Measurements from ENCODE around the gene NKIRAS2.
"Not testable (repeated sequence)": the region's sequence is repeated elsewhere in the genome, so short reads cannot be mapped to it uniquely, and the experiment has no call there.

Gene NKIRAS2

DNA sequence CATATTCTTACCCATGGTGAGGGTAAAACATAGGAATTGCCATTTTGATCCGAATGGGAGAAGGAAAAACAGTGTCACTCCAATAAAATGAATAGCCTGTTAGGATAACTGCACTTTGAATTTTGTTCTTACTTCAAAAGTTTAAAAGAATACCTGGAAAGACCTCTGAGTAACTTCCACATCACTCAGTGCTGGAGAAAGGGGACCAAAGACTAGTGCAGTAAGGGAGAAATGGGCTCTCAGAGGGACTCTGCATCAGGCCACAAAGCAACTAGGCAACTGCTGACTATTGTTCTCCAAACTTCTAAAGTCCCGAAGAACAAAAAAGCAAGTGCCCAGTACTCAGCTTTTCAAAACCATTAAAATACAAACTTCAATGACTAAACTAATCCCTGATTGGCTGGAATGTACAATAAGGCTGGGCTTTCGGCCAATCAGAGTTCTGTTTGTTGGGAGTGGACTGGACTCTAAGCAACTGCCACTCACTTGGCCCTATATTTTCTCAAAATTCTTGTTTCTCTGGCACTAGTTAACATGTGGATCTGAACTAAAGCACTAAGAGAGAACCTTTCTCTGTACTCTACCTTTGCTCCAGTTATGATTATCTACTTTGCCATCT lies 8.9 kb upstream of the NKIRAS2 start:
- Mint-ChIP-seq H3K27ac (no peak overlapping the region), H3K9me3 (no peaks in the 10 kb centered on the region), H3K27me3 (ENCODE audit: low read depth) (no peaks in the 10 kb centered on the region), H3K4me1 (ENCODE audit: low read depth) (peaks cover 41% of the 10 kb centered on the region), H3K4me3 (no peak overlapping the region), H3K36me3 (ENCODE audit: low read depth) (peaks cover 10% of the 10 kb centered on the region)

DNA sequence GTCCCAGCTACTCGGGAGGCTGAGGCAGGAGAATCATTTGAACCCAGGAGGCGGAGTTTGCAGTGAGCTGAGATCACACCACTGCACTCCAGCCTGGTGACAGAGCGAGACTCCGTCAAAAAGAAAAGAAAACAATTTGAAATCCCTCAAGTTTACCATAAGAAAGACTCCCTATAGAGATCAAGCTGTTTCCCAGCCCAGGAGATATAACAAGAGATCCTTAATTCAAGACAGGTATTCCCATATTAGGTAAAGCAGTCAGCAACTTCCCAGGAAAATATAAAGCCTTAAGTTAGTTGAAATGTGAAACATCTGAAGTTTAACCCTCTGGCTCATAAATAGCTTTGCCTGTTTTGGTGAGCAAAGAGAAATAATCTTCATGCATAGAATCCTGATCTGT lies 7.5 kb upstream of the NKIRAS2 start:
- peaks cover 42% of the 10 kb centered on the region for H3K4me1 Mint-ChIP-seq (ENCODE audit: low read depth)
- not testable (repeated sequence) for H3K27me3 Mint-ChIP-seq (ENCODE audit: low read depth); H3K4me3 Mint-ChIP-seq; H3K27ac Mint-ChIP-seq; H3K9me3 Mint-ChIP-seq
- peaks cover 13% of the 10 kb centered on the region for H3K36me3 Mint-ChIP-seq (ENCODE audit: low read depth)

DNA sequence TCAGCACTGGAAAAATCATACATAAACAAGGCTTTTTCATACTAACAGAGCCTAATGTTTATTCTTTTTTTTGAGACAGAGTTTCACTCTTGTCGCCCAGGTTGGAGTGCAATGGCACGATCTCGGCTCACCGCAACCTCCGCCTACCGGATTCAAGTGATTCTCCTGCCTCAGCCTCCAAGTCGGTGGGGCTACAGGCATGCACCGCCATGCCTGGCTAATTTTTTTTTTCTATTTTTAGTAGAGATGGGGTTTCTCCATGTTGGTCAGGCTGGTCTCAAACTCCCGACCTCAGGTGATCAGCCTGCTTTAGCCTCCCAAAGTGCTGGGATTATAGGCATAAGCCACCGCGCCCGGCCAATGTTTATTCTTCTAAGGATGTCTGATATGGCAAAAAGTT lies 6.2 kb upstream of the NKIRAS2 start:
- not testable (repeated sequence) for H3K4me3 Mint-ChIP-seq, H3K27ac Mint-ChIP-seq
- H3K4me1 Mint-ChIP-seq (ENCODE audit: low read depth): peaks cover 50% of the 10 kb centered on the region

GRCh38 chr17:42016411-42016831 lies 3.5 kb upstream of the NKIRAS2 start:
- Mint-ChIP-seq H3K27ac (peak overlapping the region; percentile 99), H3K4me1 (ENCODE audit: low read depth) (peaks cover 50% of the 10 kb centered on the region), H3K27me3 (ENCODE audit: low read depth) (no peaks in the 10 kb centered on the region), H3K9me3 (peaks cover 4% of the 10 kb centered on the region), H3K36me3 (ENCODE audit: low read depth) (peaks cover 14% of the 10 kb centered on the region), H3K4me3 (peak overlapping the region; percentile 93)

More for the DNA sequence above, 6.2 kb upstream of the NKIRAS2 start:
- H3K36me3 Mint-ChIP-seq (ENCODE audit: low read depth): peaks cover 13% of the 10 kb centered on the region
- H3K27me3 Mint-ChIP-seq (ENCODE audit: low read depth); H3K9me3 Mint-ChIP-seq: not testable (repeated sequence)

DNA sequence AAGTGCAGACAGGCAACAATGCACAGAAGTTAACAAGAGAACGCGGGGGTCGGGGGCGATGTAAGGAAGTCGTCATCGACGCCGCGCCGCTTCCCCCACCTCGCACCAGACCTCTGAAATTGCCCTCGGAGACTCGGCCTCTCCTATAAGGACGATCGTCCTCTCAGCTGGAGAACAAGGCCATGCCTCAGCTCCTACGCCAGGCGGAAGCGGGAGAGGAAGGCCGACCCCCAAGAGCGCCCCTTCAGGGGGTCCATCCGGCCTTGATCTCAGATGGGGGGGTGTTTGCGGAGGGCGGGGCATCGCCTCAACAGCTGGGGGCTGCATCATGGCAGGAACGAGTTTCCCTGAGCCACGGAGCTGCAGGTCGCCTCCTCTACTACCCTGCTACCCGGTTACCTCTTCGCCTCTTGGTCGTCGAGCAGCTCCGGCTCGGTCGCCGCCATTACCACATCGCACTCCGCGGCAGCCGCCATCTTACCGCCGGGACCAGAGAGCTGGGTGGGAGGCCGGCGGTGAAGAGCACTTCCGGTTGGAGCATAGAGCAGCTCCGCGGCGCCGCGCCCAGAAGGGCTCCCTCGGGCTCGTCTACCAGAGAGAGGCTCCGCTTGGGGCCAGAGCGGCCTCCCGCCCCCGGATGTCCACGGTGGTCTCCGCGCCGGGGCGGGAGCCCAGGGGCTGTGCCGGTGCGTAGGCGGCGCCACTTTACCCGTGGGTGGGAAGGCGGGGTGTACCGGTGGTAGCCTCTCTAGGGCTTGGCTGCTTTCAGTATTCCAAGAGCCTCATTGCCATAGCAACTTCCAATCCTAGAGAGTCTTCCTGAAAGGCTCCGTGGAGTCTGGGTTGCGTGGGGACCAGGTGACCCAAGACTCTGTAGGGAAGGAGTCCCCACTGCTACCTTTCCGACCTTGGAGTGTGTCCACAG lies 2.7 kb upstream of the NKIRAS2 start, which contains the start of gene DNAJC7:
DNAJC7 (minus strand) TSS at position 499 of the 925 bp plus-strand sequence; CDS start at position 476, 23 bp downstream.
- Mint-ChIP-seq H3K27me3 (ENCODE audit: low read depth) (no peaks in the 10 kb centered on the region), H3K4me1 (ENCODE audit: low read depth) (peaks cover 49% of the 10 kb centered on the region), H3K4me3 (peak within 1 kb of the TSS; percentile 93), H3K27ac (peak within 1 kb of the TSS; percentile 99), H3K36me3 (ENCODE audit: low read depth) (peaks cover 15% of the 10 kb centered on the region), H3K9me3 (peaks cover 4% of the 10 kb centered on the region)

DNA sequence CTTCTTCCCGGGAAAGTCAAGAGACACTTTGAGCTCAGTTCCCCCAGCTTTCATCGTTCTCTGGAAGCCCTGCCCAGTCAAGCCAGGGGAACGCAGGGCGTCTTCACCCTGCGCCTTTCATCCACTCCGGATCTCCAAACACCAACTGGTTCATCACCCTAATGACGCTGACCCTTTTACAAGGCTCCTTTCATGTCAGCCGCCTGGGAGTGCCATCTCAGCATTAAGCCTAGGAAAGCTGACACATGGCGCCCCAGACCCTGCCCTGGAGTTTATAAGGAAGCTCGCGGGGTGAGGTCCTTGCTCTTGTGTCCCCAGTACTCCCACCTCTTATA lies 2.1 kb upstream of the NKIRAS2 start:
- H3K36me3 Mint-ChIP-seq (ENCODE audit: low read depth): peaks cover 19% of the 10 kb centered on the region

GRCh38 chr17:42018339-42018738 lies 1.6 kb upstream of the NKIRAS2 start:
- Mint-ChIP-seq H3K4me1 (ENCODE audit: low read depth) (peaks cover 45% of the 10 kb centered on the region), H3K27ac (no peak overlapping the region), H3K27me3 (ENCODE audit: low read depth) (no peaks in the 10 kb centered on the region), H3K9me3 (peaks cover 4% of the 10 kb centered on the region), H3K4me3 (peak overlapping the region; percentile 93), H3K36me3 (ENCODE audit: low read depth) (peaks cover 18% of the 10 kb centered on the region)

More for the DNA sequence above, 2.1 kb upstream of the NKIRAS2 start:
- peak overlapping the region; percentile 99 for H3K27ac Mint-ChIP-seq
- peak overlapping the region; percentile 93 for H3K4me3 Mint-ChIP-seq
- peaks cover 48% of the 10 kb centered on the region for H3K4me1 Mint-ChIP-seq (ENCODE audit: low read depth)
- no peaks in the 10 kb centered on the region for H3K27me3 Mint-ChIP-seq (ENCODE audit: low read depth)
- H3K9me3 Mint-ChIP-seq: peaks cover 4% of the 10 kb centered on the region

GRCh38 chr17:42018988-42019387 lies 902 bp upstream of the NKIRAS2 start:
- peaks cover 17% of the 10 kb centered on the region for H3K36me3 Mint-ChIP-seq (ENCODE audit: low read depth)
- peaks cover 41% of the 10 kb centered on the region for H3K4me1 Mint-ChIP-seq (ENCODE audit: low read depth)
- H3K27me3 Mint-ChIP-seq (ENCODE audit: low read depth): no peaks in the 10 kb centered on the region
- H3K4me3 Mint-ChIP-seq: peak overlapping the region; percentile 43
- peaks cover 4% of the 10 kb centered on the region for H3K9me3 Mint-ChIP-seq
- H3K27ac Mint-ChIP-seq: peak overlapping the region; percentile 33

GRCh38 chr17:42020845-42021244 lies 955 bp downstream of the NKIRAS2 start:
- Mint-ChIP-seq H3K4me3 (peak overlapping the region; percentile 95), H3K4me1 (ENCODE audit: low read depth) (peaks cover 39% of the 10 kb centered on the region), H3K36me3 (ENCODE audit: low read depth) (peaks cover 21% of the 10 kb centered on the region), H3K27ac (peak overlapping the region; percentile 32)
- H3K27me3 Mint-ChIP-seq (ENCODE audit: low read depth); H3K9me3 Mint-ChIP-seq: not testable (repeated sequence)

GRCh38 chr17:42023524-42024349 lies 3.8 kb downstream of the NKIRAS2 start:
- H3K27ac Mint-ChIP-seq: no peak overlapping the region
- peaks cover 30% of the 10 kb centered on the region for H3K4me1 Mint-ChIP-seq (ENCODE audit: low read depth)
- peaks cover 4% of the 10 kb centered on the region for H3K9me3 Mint-ChIP-seq
- no peak overlapping the region for H3K4me3 Mint-ChIP-seq
- no peaks in the 10 kb centered on the region for H3K27me3 Mint-ChIP-seq (ENCODE audit: low read depth)
- H3K36me3 Mint-ChIP-seq (ENCODE audit: low read depth): peaks cover 17% of the 10 kb centered on the region

DNA sequence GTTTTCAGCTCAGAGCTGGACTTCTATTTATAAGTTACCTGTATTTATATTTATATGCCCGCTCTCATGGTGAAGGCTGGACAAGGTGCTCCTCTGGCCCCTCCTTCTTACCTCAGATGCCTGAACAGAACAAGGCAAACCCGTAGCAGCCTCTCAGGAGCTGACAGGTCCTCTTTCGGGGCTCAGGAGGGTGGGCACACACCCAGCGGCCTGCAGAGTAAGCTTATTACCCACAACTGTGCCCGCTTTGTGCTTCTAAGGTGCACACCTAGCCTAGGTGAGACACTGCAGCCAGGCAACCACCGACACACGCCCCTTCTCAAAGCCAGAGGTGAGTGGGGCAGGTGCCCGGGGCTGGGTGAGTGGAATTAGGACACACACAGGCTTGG lies 5.3 kb downstream of the NKIRAS2 start:
- Mint-ChIP-seq H3K27me3 (ENCODE audit: low read depth) (no peaks in the 10 kb centered on the region), H3K9me3 (no peaks in the 10 kb centered on the region), H3K4me1 (ENCODE audit: low read depth) (peaks cover 24% of the 10 kb centered on the region), H3K4me3 (no peak overlapping the region), H3K36me3 (ENCODE audit: low read depth) (peaks cover 15% of the 10 kb centered on the region), H3K27ac (no peak overlapping the region)

DNA sequence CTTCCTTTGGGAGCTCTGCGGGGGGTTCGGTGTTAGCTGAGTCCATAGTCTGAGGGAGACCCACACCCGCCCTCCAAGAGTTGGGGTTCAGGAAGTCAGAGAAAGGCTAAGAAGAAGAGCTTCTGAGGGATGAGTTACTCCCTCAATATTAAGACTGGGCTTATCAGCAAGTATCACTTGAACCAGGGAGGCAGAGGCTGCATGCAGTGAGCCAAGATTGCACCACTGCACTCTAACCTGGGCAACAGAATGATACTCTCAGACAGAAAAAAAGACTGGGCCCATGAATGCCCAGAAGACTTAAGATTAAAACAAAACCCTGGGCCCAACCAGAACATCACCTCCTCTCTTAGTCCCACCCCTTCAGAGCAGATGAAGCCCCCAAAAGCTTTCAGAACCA lies 6.0 kb downstream of the NKIRAS2 start:
- H3K9me3 Mint-ChIP-seq: no peaks in the 10 kb centered on the region
- peaks cover 15% of the 10 kb centered on the region for H3K36me3 Mint-ChIP-seq (ENCODE audit: low read depth)
- no peak overlapping the region for H3K4me3 Mint-ChIP-seq
- H3K4me1 Mint-ChIP-seq (ENCODE audit: low read depth): peaks cover 19% of the 10 kb centered on the region
- no peaks in the 10 kb centered on the region for H3K27me3 Mint-ChIP-seq (ENCODE audit: low read depth)
- H3K27ac Mint-ChIP-seq: no peak overlapping the region

GRCh38 chr17:42026857-42027589 lies 7.1 kb downstream of the NKIRAS2 start:
- no peak overlapping the region for H3K27ac Mint-ChIP-seq
- H3K4me3 Mint-ChIP-seq: no peak overlapping the region
- no peaks in the 10 kb centered on the region for H3K27me3 Mint-ChIP-seq (ENCODE audit: low read depth)
- H3K9me3 Mint-ChIP-seq: no peaks in the 10 kb centered on the region
- peaks cover 12% of the 10 kb centered on the region for H3K4me1 Mint-ChIP-seq (ENCODE audit: low read depth)
- H3K36me3 Mint-ChIP-seq (ENCODE audit: low read depth): peaks cover 12% of the 10 kb centered on the region

- Mint-ChIP-seq H3K4me1 (ENCODE audit: low read depth) (peaks cover 9% of the 10 kb centered on the region), H3K9me3 (no peaks in the 10 kb centered on the region), H3K4me3 (no peak overlapping the region), H3K27ac (no peak overlapping the region), H3K27me3 (ENCODE audit: low read depth) (no peaks in the 10 kb centered on the region), H3K36me3 (ENCODE audit: low read depth) (peaks cover 8% of the 10 kb centered on the region)
These were observed 7.7 kb downstream of the NKIRAS2 start for GRCh38 chr17:42027590-42027889.
